ENCODE data around the gene SLC16A8.

SLC16A8 gene

GRCh38 chr22:38106814-38107578 is 23.0 kb upstream of the SLC16A8 start:
- TF ChIP-seq CTCF (IDR thresholded peaks at IDR 0.05; ENCODE audit: low read depth, low read length) = no peak
- no peak for DNase-seq (ENCODE audit: extremely low read depth, low read depth)

GRCh38 chr22:38104084-38104483 is 20.1 kb upstream of the SLC16A8 start:
- TF ChIP-seq CTCF (IDR thresholded peaks at IDR 0.05; ENCODE audit: low read depth, low read length) = peak; percentile 16
- DNase-seq (ENCODE audit: extremely low read depth, low read depth) = no peak

- no peak for DNase-seq (ENCODE audit: extremely low read depth, low read depth)
- no peak for TF ChIP-seq CTCF (IDR thresholded peaks at IDR 0.05; ENCODE audit: low read depth, low read length)
These were observed 19.7 kb upstream of the SLC16A8 start for GRCh38 chr22:38103641-38104040.

GRCh38 chr22:38098410-38099249 is 14.6 kb upstream of the SLC16A8 start:
- DNase-seq (ENCODE audit: extremely low read depth, low read depth) = no peak
- no peak for TF ChIP-seq CTCF (IDR thresholded peaks at IDR 0.05; ENCODE audit: low read depth, low read length)

GRCh38 chr22:38097557-38098409 is 13.8 kb upstream of the SLC16A8 start:
- no peak for DNase-seq (ENCODE audit: extremely low read depth, low read depth)
- peak; percentile 39 for TF ChIP-seq CTCF (IDR thresholded peaks at IDR 0.05; ENCODE audit: low read depth, low read length)

DNA sequence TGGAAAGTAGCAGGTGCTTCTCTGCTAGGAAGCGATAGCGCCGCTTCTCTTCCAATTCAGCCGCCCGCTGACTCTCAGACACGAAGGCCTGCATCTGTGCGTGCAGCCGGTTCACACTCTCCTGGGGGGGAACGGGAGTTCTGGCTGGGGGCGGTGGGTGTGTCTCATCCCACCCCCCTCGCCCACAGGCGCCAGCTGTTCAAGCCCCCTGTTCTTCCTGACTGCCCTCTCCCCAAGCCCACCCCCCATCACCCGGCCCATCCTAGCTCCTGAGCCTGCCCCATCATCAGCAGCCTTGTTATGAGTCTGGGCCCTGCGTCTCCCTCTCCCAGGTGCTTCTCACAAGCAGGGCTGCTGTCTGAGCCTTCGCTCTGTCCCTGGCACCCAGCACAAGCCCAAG is 13.1 kb upstream of the SLC16A8 start:
- no peak for DNase-seq (ENCODE audit: extremely low read depth, low read depth)

More for the DNA sequence above, 13.1 kb upstream of the SLC16A8 start:
- no peak for TF ChIP-seq CTCF (IDR thresholded peaks at IDR 0.05; ENCODE audit: low read depth, low read length)

Data from AG09319 (cell line).